Measurements from ENCODE around the gene EXOG.

GRCh38 chr3:38560996-38561717, 65.0 kb downstream of the EXOG start:
- no peak for TF ChIP-seq CTCF (IDR thresholded peaks at IDR 0.05)
- no peak for TF ChIP-seq POLR2A (IDR thresholded peaks at IDR 0.05)
